Stomach (tissue), 9 donors: Measurements from ENCODE around the gene ITPR1. TPM values are rescaled to one million over a fixed set of nuclear protein-coding genes. Genes with fewer than 3 reads are reported as not detected.

Source experiments
- DNase-seq, 2 donors: peaks; one replicate each; pipeline versions ENCODE4 v3.0.0 to v3.0.0-alpha.2; 2013 to 2019
- H3K27ac ChIP-seq, 5 donors: fragments of 200-600 bp in 4 of 5; sonication (generic) in 4 of 5; one replicate each; pipeline ENCODE4 v1.5.1; 2013 to 2019; ENCODE audit warnings: mild to moderate bottlenecking in 1 of 5, moderate library complexity in 1 of 5
- H3K27me3 ChIP-seq, 3 donors: fragments of 200-600 bp; sonication (generic); one replicate each; pipeline ENCODE4 v1.5.1; 2017 to 2019; ENCODE audit warnings: mixed run types in 1 of 3
- H3K36me3 ChIP-seq, 4 donors: fragments of 200-600 bp; sonication (generic); 1 replicate in 3 of 4; 2 replicates in 1 of 4; pipeline ENCODE4 v1.5.1; 2016 to 2019
- H3K4me1 ChIP-seq, 4 donors: fragments of 200-600 bp; sonication (generic); one replicate each; pipeline ENCODE4 v1.5.1; 2016 to 2019
- H3K4me3 ChIP-seq, 4 donors: fragments of 200-600 bp; sonication (generic) in 3 of 4; one replicate each; pipeline ENCODE4 v1.5.1; 2016 to 2019; ENCODE audit warnings: mild to moderate bottlenecking in 1 of 4
- H3K9me3 ChIP-seq, 4 donors: fragments of 200-600 bp; sonication (generic); one replicate each; pipeline ENCODE4 v1.5.1; 2016 to 2019
- EP300 ChIP-seq: sonication (generic); formaldehyde crosslinking; IDR thresholded peaks from one replicate; pipeline ENCODE4 v1.6.1; 2017; ENCODE audit warnings: antibody characterized with exemption
- POLR2A ChIP-seq, 4 donors: fragments of 450-650 bp; IDR thresholded peaks; one replicate each; pipeline ENCODE4 v1.6.1; 2016; ENCODE audit warnings: antibody characterized with exemption in 4 of 4, control low read depth in 2 of 4, mild to moderate bottlenecking in 1 of 4, moderate library complexity in 1 of 4
- POLR2AphosphoS5 ChIP-seq, 3 donors: sonication (generic); formaldehyde crosslinking; IDR thresholded peaks; one replicate each; pipeline ENCODE4 v1.6.1; 2016; ENCODE audit warnings: antibody characterized with exemption in 3 of 3
- WGBS, 5 donors: extraction: QIAGEN DNeasy Blood & Tissue Kit in 3 of 5; methylation state at CpG; one replicate each; pipeline versions ENCODE4 v1.1.5 to v1.1.7; 2013 to 2018; 5-methylcytosine and 5-hydroxymethylcytosine counted together
- intact Hi-C: fragments of 100-400 bp; cut with DNase I; formaldehyde crosslinking; loops from one replicate; pipeline ENCODE4 v1.15.1; 2023; ENCODE audit warnings: low total_unique reads
- polyA plus RNA-seq, 3 donors: library from polyadenylated mRNA; stranded (reverse); fragments of 200-250 nt; gene quantifications; one replicate each; pipeline ENCODE4 v1.2.3, GENCODE V29; 2013
- total RNA-seq, 5 donors: library from RNA; depleted of rRNA; stranded (reverse); fragments of >200 nt; gene quantifications; one replicate each; pipeline versions ENCODE4 v1.1.0 to v1.2.3, GENCODE V29; 2014 to 2016
- TF ChIP-seq, protein P1 (sequence below), 7 experiments: fragments of 450-650 bp in 4 of 7; fragments of 200-600 bp in 3 of 7; sonication (generic) in 3 of 7; IDR thresholded peaks; one replicate each; pipeline ENCODE4 v1.5.1; 2016 to 2019; ENCODE audit warnings: antibody characterized with exemption in 7 of 7, control low read depth in 2 of 7, mild to moderate bottlenecking in 1 of 7
- donor health status: healthy with polysubstance abuse.
- donor health status: Bipolar disorder and iron deficiency.
- donor health status: healthy.

The ITPR1 gene
- total and polyA plus RNA-seq, 8 donors, result 6.6 to 192 (median 32.9) TPM

DNA sequence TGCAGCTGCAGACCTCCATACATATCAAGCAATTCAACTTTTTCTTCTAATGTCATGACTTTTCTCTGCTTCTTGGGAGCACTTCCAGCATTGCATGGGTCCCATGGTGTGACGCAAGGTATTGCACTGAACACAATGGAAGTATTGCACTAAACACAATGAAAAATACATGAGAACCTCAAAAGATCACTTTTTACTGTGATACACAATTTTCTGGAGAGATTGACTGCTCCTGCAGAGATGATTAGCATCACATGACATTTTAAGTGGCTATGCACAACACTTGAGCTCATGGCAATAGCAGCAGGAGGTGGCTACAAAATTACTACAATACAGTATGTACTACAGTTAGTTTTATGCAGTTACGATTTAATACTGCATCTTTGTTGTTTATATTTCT is 372.6 kb downstream of the ITPR1 start:
- Histone ChIP-seq H3K27ac (no peak overlapping the region), H3K27me3 (no peaks in the 10 kb centered on the region), H3K4me3 (no peak overlapping the region), H3K9me3 (peaks cover 0 to 14% (median 13%) of the 10 kb centered on the region in 4 donors), H3K36me3 (no peaks in the 10 kb centered on the region), H3K4me1 (peaks cover 12 to 30% (median 18%) of the 10 kb centered on the region in 4 donors)
- TF ChIP-seq, protein P1, sequence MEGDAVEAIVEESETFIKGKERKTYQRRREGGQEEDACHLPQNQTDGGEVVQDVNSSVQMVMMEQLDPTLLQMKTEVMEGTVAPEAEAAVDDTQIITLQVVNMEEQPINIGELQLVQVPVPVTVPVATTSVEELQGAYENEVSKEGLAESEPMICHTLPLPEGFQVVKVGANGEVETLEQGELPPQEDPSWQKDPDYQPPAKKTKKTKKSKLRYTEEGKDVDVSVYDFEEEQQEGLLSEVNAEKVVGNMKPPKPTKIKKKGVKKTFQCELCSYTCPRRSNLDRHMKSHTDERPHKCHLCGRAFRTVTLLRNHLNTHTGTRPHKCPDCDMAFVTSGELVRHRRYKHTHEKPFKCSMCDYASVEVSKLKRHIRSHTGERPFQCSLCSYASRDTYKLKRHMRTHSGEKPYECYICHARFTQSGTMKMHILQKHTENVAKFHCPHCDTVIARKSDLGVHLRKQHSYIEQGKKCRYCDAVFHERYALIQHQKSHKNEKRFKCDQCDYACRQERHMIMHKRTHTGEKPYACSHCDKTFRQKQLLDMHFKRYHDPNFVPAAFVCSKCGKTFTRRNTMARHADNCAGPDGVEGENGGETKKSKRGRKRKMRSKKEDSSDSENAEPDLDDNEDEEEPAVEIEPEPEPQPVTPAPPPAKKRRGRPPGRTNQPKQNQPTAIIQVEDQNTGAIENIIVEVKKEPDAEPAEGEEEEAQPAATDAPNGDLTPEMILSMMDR (IDR thresholded peaks at IDR 0.05), result no peak
- no peak for TF ChIP-seq EP300
- TF ChIP-seq POLR2A (IDR thresholded peaks at IDR 0.05), result no peak
- no peak for TF ChIP-seq POLR2AphosphoS5 (IDR thresholded peaks at IDR 0.05)
- intact Hi-C loops, result no loop called here
- 83 to 97% (median 93%) methylated on average over 2 of the region's 2 CpGs for WGBS, 5 donors
- DNase-seq, result no peak

DNA sequence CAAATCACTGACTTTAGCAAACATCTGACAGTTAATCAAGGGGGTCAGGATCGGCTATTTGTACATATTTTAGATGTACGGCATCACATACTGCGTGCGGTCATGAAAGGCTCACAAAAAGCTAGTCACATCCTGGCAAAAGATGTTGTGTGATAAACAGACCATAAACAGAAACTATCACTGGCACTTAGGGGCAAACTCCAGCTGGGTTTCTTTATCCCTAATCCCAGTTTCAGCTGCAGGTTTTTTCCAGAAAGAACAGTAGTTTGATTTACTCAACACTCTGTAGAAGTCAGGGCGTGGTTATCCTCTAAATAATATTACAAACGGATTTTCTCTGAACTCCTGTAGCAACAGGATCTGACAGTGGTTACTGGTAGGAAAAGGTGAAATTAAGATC is 373.7 kb downstream of the ITPR1 start:
- H3K36me3 ChIP-seq, result no peaks in the 10 kb centered on the region
- TF ChIP-seq EP300 (no peak), POLR2AphosphoS5 (IDR thresholded peaks at IDR 0.05) (peak in 2 of 3 donors; percentile 9 to 41), POLR2A (IDR thresholded peaks at IDR 0.05) (no peak)
- TF ChIP-seq, protein P1 (IDR thresholded peaks at IDR 0.05), result no peak
- WGBS, 5 donors, result 39 to 56% (median 43%) methylated on average over 6 of the region's 6 CpGs
- peaks cover 0 to 3% (median 2%) of the 10 kb centered on the region in 4 donors for H3K9me3 ChIP-seq
- DNase-seq, result peak in 1 of 2 donors; percentile 70
- no peaks in the 10 kb centered on the region for H3K27me3 ChIP-seq
- peaks cover 12 to 30% (median 18%) of the 10 kb centered on the region in 4 donors for H3K4me1 ChIP-seq
- intact Hi-C loops, result no loop called here
- peak overlapping the region in 1 of 4 donors; percentile 49 for H3K4me3 ChIP-seq
- peak overlapping the region in 4 of 5 donors; percentile 93 to 97 (median 95) for H3K27ac ChIP-seq

DNA sequence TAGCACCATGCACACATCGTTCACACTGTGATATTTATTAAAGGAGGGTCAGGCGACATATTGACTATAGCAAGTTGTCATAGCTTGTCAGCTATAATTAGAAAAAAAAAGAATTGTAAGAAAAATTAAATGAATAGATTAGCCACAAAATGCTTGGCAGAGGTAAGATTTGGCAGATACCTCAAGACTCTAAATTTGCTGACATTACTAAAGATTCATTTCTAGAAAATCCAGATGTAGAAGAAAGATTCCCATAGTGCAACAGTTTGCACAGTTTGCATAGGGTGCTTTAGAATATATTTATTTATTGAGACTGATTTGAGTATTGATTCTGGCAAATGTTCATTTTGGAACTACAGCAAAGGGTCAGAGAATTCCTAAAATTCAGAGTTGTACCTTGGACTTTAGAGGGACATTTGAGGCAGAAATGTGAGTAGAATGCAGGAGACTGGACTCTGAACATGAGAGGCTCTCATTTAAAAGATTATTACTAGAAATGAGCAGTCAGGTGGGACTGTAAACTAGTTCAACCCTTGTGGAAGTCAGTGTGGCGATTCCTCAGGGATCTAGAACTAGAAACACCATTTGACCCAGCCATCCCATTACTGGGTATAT is 384.1 kb downstream of the ITPR1 start:
- no peak overlapping the region for H3K27ac ChIP-seq
- TF ChIP-seq POLR2AphosphoS5 (IDR thresholded peaks at IDR 0.05) (no peak), EP300 (no peak), POLR2A (IDR thresholded peaks at IDR 0.05) (no peak)
- TF ChIP-seq, protein P1 (IDR thresholded peaks at IDR 0.05), result no peak
- no peaks in the 10 kb centered on the region for H3K4me1 ChIP-seq
- WGBS, 5 donors, result 71 to 97% (median 79%) methylated on average over 3 of the region's 3 CpGs
- intact Hi-C loops, result no loop called here
- no peak overlapping the region for H3K4me3 ChIP-seq
- H3K36me3 ChIP-seq, result no peaks in the 10 kb centered on the region
- H3K9me3 ChIP-seq, result no peaks in the 10 kb centered on the region
- no peaks in the 10 kb centered on the region for H3K27me3 ChIP-seq
- no peak for DNase-seq

DNA sequence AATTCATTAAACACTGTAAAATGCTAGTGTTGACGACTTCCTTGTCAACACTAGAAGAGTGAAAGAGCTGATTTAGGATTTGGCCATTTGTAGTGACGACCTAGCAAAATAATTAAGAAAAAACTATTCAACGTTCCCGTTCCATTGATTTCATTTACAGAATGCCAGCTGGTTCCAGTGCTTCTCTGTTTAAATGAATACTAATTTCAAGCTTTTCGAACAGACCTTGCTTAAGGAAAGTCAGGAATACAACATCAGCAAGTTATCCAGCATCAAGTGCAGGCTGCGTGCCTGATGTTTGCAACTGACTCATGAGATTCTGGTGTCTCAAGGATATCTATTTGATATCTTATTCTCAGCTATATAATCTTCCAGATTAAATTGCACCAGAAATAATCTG is 387.7 kb downstream of the ITPR1 start:
- WGBS, 5 donors, result 74 to 84% (median 81%) methylated on average over 6 of the region's 6 CpGs
- no peak for TF ChIP-seq POLR2AphosphoS5 (IDR thresholded peaks at IDR 0.05)
- no peak for TF ChIP-seq EP300
- no peak for TF ChIP-seq POLR2A (IDR thresholded peaks at IDR 0.05)
- TF ChIP-seq, protein P1 (IDR thresholded peaks at IDR 0.05), result no peak
- intact Hi-C loops, result no loop called here

More for the DNA sequence above, 387.7 kb downstream of the ITPR1 start:
- Histone ChIP-seq H3K9me3 (no peaks in the 10 kb centered on the region), H3K27me3 (no peaks in the 10 kb centered on the region), H3K36me3 (no peaks in the 10 kb centered on the region), H3K27ac (no peak overlapping the region), H3K4me3 (no peak overlapping the region), H3K4me1 (no peaks in the 10 kb centered on the region)
- DNase-seq, result no peak
